ENCODE results near the gene CLEC1B. TPM values are rescaled to one million over a fixed set of nuclear protein-coding genes. Genes with fewer than 3 reads are reported as not detected.

CLEC1B gene
- total and polyA plus RNA-seq, 2 experiments from 2014 or later: not detected

DNA sequence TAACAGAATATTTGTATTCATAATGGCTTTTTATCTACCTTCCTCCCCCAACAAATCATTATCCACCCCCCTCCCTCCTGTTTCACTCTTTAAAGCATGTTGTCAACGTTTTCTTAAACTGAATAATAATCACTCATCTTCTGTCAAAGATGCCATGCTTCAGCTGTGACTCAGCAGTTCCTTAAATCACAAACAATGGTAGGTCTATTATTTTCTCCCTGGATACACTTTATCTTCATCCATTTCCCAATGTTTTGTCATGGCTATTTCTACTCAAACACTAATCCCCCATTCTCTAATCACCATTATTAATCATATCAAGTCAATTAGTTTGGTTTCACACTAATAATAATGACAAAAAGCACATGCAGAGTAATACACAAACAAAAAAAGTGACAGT is 18.0 kb upstream of the CLEC1B start:
- DNase-seq: peak; percentile 47
- Histone ChIP-seq H3K36me3 (ENCODE audit: low read depth) (no peaks in the 10 kb centered on the region), H4K20me1 (ENCODE audit: insufficient read depth) (no peaks in the 10 kb centered on the region), H3K4me2 (ENCODE audit: unreplicated experiment) (no peak overlapping the region), H3K4me1 (ENCODE audit: insufficient read depth) (peaks cover 9% of the 10 kb centered on the region), H3F3A (ENCODE audit: insufficient read depth) (no peaks in the 10 kb centered on the region), H3K9me3 (ENCODE audit: low read depth) (no peaks in the 10 kb centered on the region), H3K9ac (no peak overlapping the region), H3K9me2 (ENCODE audit: insufficient read depth) (no peaks in the 10 kb centered on the region), H2AFZ (peak overlapping the region; percentile 28; the same call in 1 of the 2 replicates), H3K27ac (peak overlapping the region; percentile 36), H3K79me2 (ENCODE audit: insufficient read depth) (no peaks in the 10 kb centered on the region), H3K27me3 (replicated peaks; ENCODE audit: insufficient read depth) (no peaks in the 10 kb centered on the region), H3K4me3 (no peak overlapping the region)
- in situ Hi-C loops (cut with MboI): no loop called here
- TF ChIP-seq EZH2 (IDR thresholded peaks at IDR 0.05; ENCODE audit: insufficient read depth, poor library complexity, severe bottlenecking) (no peak), EZH2phosphoT487 (IDR thresholded peaks at IDR 0.05; ENCODE audit: insufficient read depth, low read depth) (no peak)
- 0% methylated on average over 1 of the region's 1 CpG for WGBS, 2 experiments (ENCODE audit: low coverage in 1 of 2, low lambda C conversion rate in 2 of 2, missing lambda C conversion rate in 2 of 2)

DNA sequence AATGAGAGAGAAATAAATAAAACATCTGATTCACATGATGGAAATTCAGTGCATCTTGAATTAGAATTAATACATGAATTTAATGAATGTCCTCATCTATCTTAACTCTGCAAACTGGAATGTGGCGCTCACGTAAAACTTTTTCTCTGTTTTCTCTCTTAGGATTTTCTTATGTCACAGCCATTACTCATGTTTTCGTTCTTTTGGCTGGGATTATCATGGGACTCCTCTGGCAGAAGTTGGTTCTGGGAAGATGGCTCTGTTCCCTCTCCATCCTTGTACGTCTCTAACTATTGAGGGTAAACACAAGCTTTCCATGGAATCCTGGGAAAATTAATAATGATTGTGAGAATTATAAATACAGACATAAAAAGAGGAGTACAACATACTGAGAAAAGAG is 16.5 kb upstream of the CLEC1B start:
- TF ChIP-seq EZH2phosphoT487 (IDR thresholded peaks at IDR 0.05; ENCODE audit: insufficient read depth, low read depth): no peak
- no peak for TF ChIP-seq EZH2 (IDR thresholded peaks at IDR 0.05; ENCODE audit: insufficient read depth, poor library complexity, severe bottlenecking)
- Histone ChIP-seq H3K9me2 (ENCODE audit: insufficient read depth) (no peaks in the 10 kb centered on the region), H3K4me3 (no peak overlapping the region), H3K9ac (no peak overlapping the region), H3K27ac (no peak overlapping the region), H2AFZ (no peak overlapping the region), H4K20me1 (ENCODE audit: insufficient read depth) (no peaks in the 10 kb centered on the region), H3K9me3 (ENCODE audit: low read depth) (no peaks in the 10 kb centered on the region), H3K4me1 (ENCODE audit: insufficient read depth) (peaks cover 9% of the 10 kb centered on the region), H3K79me2 (ENCODE audit: insufficient read depth) (no peaks in the 10 kb centered on the region), H3K4me2 (ENCODE audit: unreplicated experiment) (no peak overlapping the region), H3F3A (ENCODE audit: insufficient read depth) (no peaks in the 10 kb centered on the region), H3K36me3 (ENCODE audit: low read depth) (no peaks in the 10 kb centered on the region), H3K27me3 (replicated peaks; ENCODE audit: insufficient read depth) (no peaks in the 10 kb centered on the region)
- 62 to 71% methylated on average over 4 of the region's 4 CpGs for WGBS, 2 experiments (ENCODE audit: low coverage in 1 of 2, low lambda C conversion rate in 2 of 2, missing lambda C conversion rate in 2 of 2)
- in situ Hi-C loops (cut with MboI): no loop called here
- no peak for DNase-seq

DNA sequence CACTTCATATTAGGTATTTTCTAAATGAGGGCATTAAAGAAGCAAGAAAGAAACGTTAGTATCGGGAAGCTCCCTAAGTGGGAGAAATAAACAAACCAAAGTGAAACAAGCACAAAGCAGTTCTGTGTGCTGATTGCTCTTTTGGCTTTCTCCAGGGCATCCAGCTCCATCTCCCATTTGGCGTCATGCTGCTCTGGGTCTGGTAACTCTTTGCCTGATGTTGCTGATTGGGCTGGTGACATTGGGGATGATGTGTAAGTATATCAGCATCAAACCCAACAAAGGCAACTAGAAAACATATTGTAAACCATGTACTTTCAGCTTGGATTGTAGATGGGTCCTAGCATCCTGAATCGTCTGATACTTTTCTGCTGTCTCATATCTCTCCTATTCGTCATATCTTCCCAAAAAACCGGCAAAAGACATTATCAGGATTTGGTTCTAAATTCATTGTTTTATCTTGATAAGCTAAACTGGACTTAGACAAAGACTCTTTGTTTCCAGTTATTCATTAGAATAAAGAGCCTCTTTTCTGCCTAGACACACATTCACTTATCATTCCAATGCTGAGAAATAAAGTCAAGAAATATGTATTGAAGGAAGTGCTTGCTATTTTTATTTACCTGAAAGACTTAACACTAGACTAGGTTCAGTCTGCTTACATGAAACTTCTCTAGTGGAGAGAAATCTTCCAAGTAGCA is 13.9 kb upstream of the CLEC1B start:
- no peak overlapping the region for H2AFZ ChIP-seq
- no peak for DNase-seq
- H3K9me2 ChIP-seq (ENCODE audit: insufficient read depth): no peaks in the 10 kb centered on the region
- WGBS, 2 experiments (ENCODE audit: low coverage in 1 of 2, low lambda C conversion rate in 2 of 2, missing lambda C conversion rate in 2 of 2): 61 to 64% methylated on average over 6 of the region's 6 CpGs
- H4K20me1 ChIP-seq (ENCODE audit: insufficient read depth): no peaks in the 10 kb centered on the region
- no peak overlapping the region for H3K4me2 ChIP-seq (ENCODE audit: unreplicated experiment)
- no peak overlapping the region for H3K4me3 ChIP-seq
- H3K27ac ChIP-seq: no peak overlapping the region
- in situ Hi-C loops (cut with MboI): no loop called here
- H3K4me1 ChIP-seq (ENCODE audit: insufficient read depth): peaks cover 9% of the 10 kb centered on the region
- no peaks in the 10 kb centered on the region for H3K27me3 ChIP-seq (replicated peaks; ENCODE audit: insufficient read depth)
- H3K79me2 ChIP-seq (ENCODE audit: insufficient read depth): no peaks in the 10 kb centered on the region
- no peak overlapping the region for H3K9ac ChIP-seq
- H3K36me3 ChIP-seq (ENCODE audit: low read depth): no peaks in the 10 kb centered on the region
- H3K9me3 ChIP-seq (ENCODE audit: low read depth): no peaks in the 10 kb centered on the region
- TF ChIP-seq EZH2phosphoT487 (IDR thresholded peaks at IDR 0.05; ENCODE audit: insufficient read depth, low read depth) (no peak), EZH2 (IDR thresholded peaks at IDR 0.05; ENCODE audit: insufficient read depth, poor library complexity, severe bottlenecking) (no peak)
- no peaks in the 10 kb centered on the region for H3F3A ChIP-seq (ENCODE audit: insufficient read depth)

DNA sequence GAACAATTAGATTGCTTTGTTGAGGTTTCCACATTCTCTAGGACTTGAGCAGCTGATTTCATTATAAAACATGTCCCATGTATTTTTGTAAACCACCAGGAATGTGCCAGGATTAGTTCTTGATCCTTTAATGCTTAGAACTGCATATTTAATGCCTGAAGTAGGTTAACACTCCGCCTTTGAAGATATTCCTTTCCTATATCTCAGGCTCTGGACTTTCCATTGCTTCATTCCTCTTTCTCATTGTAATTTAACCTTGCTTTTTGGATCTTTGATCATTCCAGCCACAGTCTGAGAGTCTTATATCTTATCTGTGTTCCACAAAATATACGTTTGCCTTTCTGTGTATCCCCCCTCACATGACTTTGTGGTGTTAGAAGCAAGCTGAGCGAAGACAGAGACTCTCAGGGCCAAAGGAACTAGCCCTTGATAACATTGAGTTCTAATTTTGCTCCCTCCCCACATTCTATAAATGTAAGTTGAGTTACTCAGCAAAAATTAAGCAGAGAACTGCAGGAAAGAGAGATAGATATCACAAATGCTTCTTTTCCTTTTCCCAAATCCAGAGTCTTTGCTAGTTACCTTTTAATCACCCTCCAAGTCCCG is 2.4 kb upstream of the CLEC1B start:
- Histone ChIP-seq H3K4me1 (ENCODE audit: insufficient read depth) (no peaks in the 10 kb centered on the region), H3K4me3 (no peak overlapping the region), H3K79me2 (ENCODE audit: insufficient read depth) (no peaks in the 10 kb centered on the region), H3K9me3 (ENCODE audit: low read depth) (no peaks in the 10 kb centered on the region), H3K9ac (no peak overlapping the region), H2AFZ (no peak overlapping the region), H3F3A (ENCODE audit: insufficient read depth) (no peaks in the 10 kb centered on the region), H4K20me1 (ENCODE audit: insufficient read depth) (no peaks in the 10 kb centered on the region), H3K36me3 (ENCODE audit: low read depth) (no peaks in the 10 kb centered on the region), H3K27ac (no peak overlapping the region), H3K27me3 (replicated peaks; ENCODE audit: insufficient read depth) (peaks cover 15% of the 10 kb centered on the region), H3K4me2 (ENCODE audit: unreplicated experiment) (no peak overlapping the region), H3K9me2 (ENCODE audit: insufficient read depth) (no peaks in the 10 kb centered on the region)
- 51% methylated on average over 4 of the region's 4 CpGs for WGBS, 2 experiments (ENCODE audit: low coverage in 1 of 2, low lambda C conversion rate in 2 of 2, missing lambda C conversion rate in 2 of 2)
- in situ Hi-C loops (cut with MboI): no loop called here
- no peak for DNase-seq
- TF ChIP-seq EZH2phosphoT487 (IDR thresholded peaks at IDR 0.05; ENCODE audit: insufficient read depth, low read depth): no peak
- TF ChIP-seq EZH2 (IDR thresholded peaks at IDR 0.05; ENCODE audit: insufficient read depth, poor library complexity, severe bottlenecking): no peak
